ENCODE data around the gene THOP1. TPM values are rescaled to one million over a fixed set of nuclear protein-coding genes. Genes with fewer than 3 reads are reported as not detected.

The THOP1 gene
- total RNA-seq, 1 donor from 2014 or later, result 67.3 TPM

DNA sequence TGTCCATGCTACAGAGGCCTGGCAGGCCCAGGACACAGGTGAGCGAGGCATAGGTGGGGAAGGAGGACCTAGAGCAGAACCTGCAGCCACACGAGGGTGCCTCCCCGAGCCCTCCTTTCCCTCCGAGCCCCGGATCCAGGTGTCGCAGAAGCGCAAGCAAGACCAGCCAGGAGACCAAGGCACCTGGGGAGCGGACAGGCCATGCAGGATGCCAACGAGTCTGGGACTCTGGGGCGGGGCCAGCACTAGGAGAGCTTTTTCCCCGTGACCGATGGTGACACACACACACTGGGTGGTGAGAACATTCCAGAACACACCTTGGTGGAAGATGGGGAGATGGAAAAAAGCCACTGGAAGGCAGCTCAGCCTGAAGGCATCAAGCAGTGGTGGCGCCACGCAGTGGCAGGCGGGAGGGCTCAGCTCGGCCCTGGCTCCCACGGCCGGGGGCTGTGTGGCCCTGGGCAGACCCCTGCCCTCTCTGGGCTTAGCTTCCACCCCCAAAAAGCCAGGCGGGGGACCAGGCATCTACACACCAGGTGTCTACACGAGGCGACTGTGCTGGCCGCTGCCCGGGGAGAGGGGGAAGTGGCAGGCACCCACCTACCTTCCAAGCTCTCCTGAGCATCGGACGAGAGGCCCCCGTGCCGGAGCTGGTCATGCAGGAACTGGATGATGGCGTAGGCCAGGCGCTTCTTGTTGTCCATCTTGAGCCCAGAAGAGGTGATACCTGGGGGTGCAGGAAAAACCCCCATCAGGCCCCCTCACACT, 16.8 kb upstream of the THOP1 start:
- no peak overlapping the region for H3K4me3 ChIP-seq
- no peaks in the 10 kb centered on the region for H3K9me3 ChIP-seq
- DNase-seq (ENCODE audit: low spot score in 2 of 2), result no peak
- no peak overlapping the region for H3K27ac ChIP-seq
- H3K36me3 ChIP-seq, result peaks cover 50 to 63% of the 10 kb centered on the region in 2 donors
- peaks cover 0 to 9% of the 10 kb centered on the region in 2 donors for H3K4me1 ChIP-seq
- TF ChIP-seq, protein P1, sequence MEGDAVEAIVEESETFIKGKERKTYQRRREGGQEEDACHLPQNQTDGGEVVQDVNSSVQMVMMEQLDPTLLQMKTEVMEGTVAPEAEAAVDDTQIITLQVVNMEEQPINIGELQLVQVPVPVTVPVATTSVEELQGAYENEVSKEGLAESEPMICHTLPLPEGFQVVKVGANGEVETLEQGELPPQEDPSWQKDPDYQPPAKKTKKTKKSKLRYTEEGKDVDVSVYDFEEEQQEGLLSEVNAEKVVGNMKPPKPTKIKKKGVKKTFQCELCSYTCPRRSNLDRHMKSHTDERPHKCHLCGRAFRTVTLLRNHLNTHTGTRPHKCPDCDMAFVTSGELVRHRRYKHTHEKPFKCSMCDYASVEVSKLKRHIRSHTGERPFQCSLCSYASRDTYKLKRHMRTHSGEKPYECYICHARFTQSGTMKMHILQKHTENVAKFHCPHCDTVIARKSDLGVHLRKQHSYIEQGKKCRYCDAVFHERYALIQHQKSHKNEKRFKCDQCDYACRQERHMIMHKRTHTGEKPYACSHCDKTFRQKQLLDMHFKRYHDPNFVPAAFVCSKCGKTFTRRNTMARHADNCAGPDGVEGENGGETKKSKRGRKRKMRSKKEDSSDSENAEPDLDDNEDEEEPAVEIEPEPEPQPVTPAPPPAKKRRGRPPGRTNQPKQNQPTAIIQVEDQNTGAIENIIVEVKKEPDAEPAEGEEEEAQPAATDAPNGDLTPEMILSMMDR (IDR thresholded peaks at IDR 0.05), result no peak
- no peaks in the 10 kb centered on the region for H3K27me3 ChIP-seq
- intact Hi-C loops (cut with DNase I), result no loop called here

DNA sequence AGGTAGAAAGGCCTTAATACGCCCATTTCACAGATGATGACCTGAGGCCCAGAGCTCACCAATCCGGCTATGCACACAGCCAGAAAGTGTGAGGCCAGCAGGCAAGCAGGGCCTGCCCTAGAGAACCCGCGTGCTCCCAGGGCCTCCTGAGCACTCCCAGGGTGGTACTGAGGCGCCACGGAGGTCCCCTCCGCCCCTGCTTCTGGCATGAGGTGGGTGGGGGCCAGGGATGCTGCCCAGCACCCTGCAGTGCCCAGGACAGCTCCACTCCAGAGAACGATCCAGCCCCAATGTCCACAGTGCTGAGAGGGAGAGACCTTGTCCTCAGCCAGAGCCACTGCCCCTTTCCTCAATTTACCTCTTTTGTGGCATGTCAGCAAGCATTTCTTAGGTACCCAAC, 16.1 kb upstream of the THOP1 start:
- TF ChIP-seq, protein P1 (IDR thresholded peaks at IDR 0.05), result no peak
- DNase-seq (ENCODE audit: low spot score in 2 of 2), result no peak
- no peaks in the 10 kb centered on the region for H3K27me3 ChIP-seq
- H3K27ac ChIP-seq, result no peak overlapping the region
- peaks cover 44 to 58% of the 10 kb centered on the region in 2 donors for H3K36me3 ChIP-seq
- intact Hi-C loops (cut with DNase I), result no loop called here
- H3K4me3 ChIP-seq, result no peak overlapping the region
- no peaks in the 10 kb centered on the region for H3K9me3 ChIP-seq
- H3K4me1 ChIP-seq, result peaks cover 0 to 9% of the 10 kb centered on the region in 2 donors

- Histone ChIP-seq H3K4me3 (no peak overlapping the region), H3K27me3 (no peaks in the 10 kb centered on the region), H3K9me3 (no peaks in the 10 kb centered on the region), H3K27ac (no peak overlapping the region), H3K36me3 (peaks cover 33 to 47% of the 10 kb centered on the region in 2 donors), H3K4me1 (peaks cover 0 to 9% of the 10 kb centered on the region in 2 donors)
- intact Hi-C loops (cut with DNase I), result no loop called here
- DNase-seq (ENCODE audit: low spot score in 2 of 2), result no peak
- TF ChIP-seq, protein P1 (IDR thresholded peaks at IDR 0.05), result no peak
These were observed 15.0 kb upstream of the THOP1 start for GRCh38 chr19:2770055-2771013.

DNA sequence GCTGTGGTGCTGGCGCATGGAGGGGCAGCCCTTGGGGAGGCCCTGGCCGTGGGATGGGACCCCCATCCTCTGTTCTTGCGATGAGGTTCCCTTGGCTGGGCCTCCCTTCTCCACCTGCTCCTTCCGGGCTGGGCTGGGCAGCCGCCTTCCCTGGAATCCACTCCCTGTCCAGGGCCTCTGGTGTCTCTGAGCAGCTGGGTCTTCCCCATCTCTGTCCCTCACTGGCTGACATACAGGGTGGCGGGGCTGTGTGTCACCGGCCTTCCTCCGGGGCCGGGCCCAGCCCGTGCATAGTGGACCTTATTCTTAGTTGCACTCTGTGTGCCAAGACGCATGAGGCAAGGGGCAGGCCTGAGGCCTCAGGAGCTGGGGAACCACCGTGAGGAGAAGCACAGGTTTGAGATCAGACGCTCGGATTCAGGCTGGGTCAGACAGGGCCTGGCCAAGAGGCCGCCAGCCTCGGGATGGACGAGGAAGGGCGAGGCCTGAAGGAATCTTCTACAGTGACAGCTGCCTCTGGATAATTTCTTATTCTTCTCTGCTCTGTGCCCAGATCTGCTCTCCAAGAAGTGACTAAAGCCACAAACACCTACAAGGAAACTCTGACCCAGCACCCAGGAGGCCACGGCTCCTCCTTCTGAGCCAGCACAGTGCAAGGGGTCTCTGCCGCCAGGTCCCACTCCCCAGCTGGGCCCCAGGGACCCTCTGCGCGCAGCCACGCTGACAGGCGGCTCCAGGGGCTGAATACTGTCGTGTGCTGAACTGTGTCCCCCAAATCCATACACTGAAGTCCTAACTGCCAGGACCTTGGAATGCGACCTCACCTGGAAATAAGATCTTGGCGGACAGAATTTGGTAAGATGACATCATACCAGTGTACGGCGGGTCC, 13.3 kb upstream of the THOP1 start:
- Histone ChIP-seq H3K4me1 (peaks cover 0 to 9% of the 10 kb centered on the region in 2 donors), H3K36me3 (peaks cover 17 to 30% of the 10 kb centered on the region in 2 donors), H3K27me3 (no peaks in the 10 kb centered on the region), H3K4me3 (no peak overlapping the region), H3K27ac (no peak overlapping the region), H3K9me3 (no peaks in the 10 kb centered on the region)
- intact Hi-C loops (cut with DNase I), result no loop called here
- no peak for DNase-seq (ENCODE audit: low spot score in 2 of 2)
- TF ChIP-seq, protein P1 (IDR thresholded peaks at IDR 0.05), result no peak

- H3K27ac ChIP-seq, result no peak overlapping the region
These were observed 11.1 kb upstream of the THOP1 start for GRCh38 chr19:2774083-2774679.

More at GRCh38 chr19:2774083-2774679, 11.1 kb upstream of the THOP1 start:
- Histone ChIP-seq H3K4me1 (peaks cover 0 to 9% of the 10 kb centered on the region in 2 donors), H3K9me3 (no peaks in the 10 kb centered on the region), H3K27me3 (no peaks in the 10 kb centered on the region), H3K4me3 (no peak overlapping the region), H3K36me3 (peaks cover 0 to 8% of the 10 kb centered on the region in 2 donors)
- intact Hi-C loops (cut with DNase I), result no loop called here
- TF ChIP-seq, protein P1 (IDR thresholded peaks at IDR 0.05), result no peak
- no peak for DNase-seq (ENCODE audit: low spot score in 2 of 2)
